PFSK-1 (cell line): Measurements from ENCODE around the gene ATXN7L1.

Experiments used
- POLR2AphosphoS5 ChIP-seq: IDR thresholded peaks from 2 replicates; pipeline ENCODE4 v1.6.1; 2012; ENCODE audit warnings: low read depth, mild to moderate bottlenecking, control low read depth, low read length, moderate library complexity
- REST ChIP-seq, 2 experiments: IDR thresholded peaks; 2 replicates each; pipeline versions ENCODE4 v1.6.1 to v1.8.0; 2011 to 2012; ENCODE audit warnings: low read depth in 2 of 2, low read length in 2 of 2, control low read depth in 1 of 2, inconsistent platforms in 1 of 2, mild to moderate bottlenecking in 1 of 2, moderate library complexity in 1 of 2; ENCODE audit not compliant: insufficient read depth in 1 of 2

- TF ChIP-seq POLR2AphosphoS5 (no peak), REST (IDR thresholded peaks at IDR 0.05; ENCODE audit: insufficient read depth in 1 of 2, low read depth in 2 of 2, low read length in 2 of 2) (no peak)
Measured at GRCh38 chr7:105799677-105800076, 76.7 kb downstream of the ATXN7L1 start.
